Kidney (tissue), 14 donors: ENCODE measurements around the gene TGFB1I1. TPM values are rescaled to one million over a fixed set of nuclear protein-coding genes. Genes with fewer than 3 reads are reported as not detected.

Experiments used
- DNase-seq, 5 donors: peaks; one replicate each; pipeline ENCODE4 v3.0.0-alpha.2; 2013 to 2020
- FAIRE-seq: peaks from 2 replicates; lab custom pipeline; 2012; peaks lifted over from hg19 to GRCh38; lab: Jason Lieb, UNC
- H3K27ac ChIP-seq, 2 donors: one replicate each; pipeline ENCODE4 v1.7.0; 2013; ENCODE audit warnings: low read depth in 2 of 2, low read length in 2 of 2, inconsistent platforms in 1 of 2
- H3K27me3 ChIP-seq: one replicate; pipeline ENCODE4 v1.7.1; 2013; ENCODE audit warnings: low read length, inconsistent platforms; ENCODE audit not compliant: control insufficient read depth, insufficient read depth
- H3K36me3 ChIP-seq, 3 donors: one replicate each; pipeline versions ENCODE4 v1.7.0 to v1.7.1; 2013; ENCODE audit warnings: low read length in 3 of 3, control low read depth in 1 of 3, inconsistent platforms in 1 of 3; ENCODE audit not compliant: insufficient read depth in 3 of 3, control insufficient read depth in 2 of 3
- H3K4me1 ChIP-seq, 3 donors: one replicate each; pipeline versions ENCODE4 v1.7.0 to v1.7.1; 2013; ENCODE audit warnings: low read length in 3 of 3, inconsistent platforms in 1 of 3, low read depth in 1 of 3; ENCODE audit not compliant: control insufficient read depth in 2 of 3, insufficient read depth in 2 of 3
- H3K4me3 ChIP-seq, 3 donors: one replicate each; pipeline versions ENCODE4 v1.7.0 to v1.8.1; 2013; ENCODE audit warnings: low read length in 3 of 3, control low read depth in 1 of 3, inconsistent platforms in 1 of 3
- H3K9ac ChIP-seq, 3 donors: one replicate each; pipeline versions ENCODE4 v1.7.0 to v1.7.1; 2013; ENCODE audit warnings: low read length in 3 of 3, control low read depth in 1 of 3, inconsistent platforms in 1 of 3
- H3K9me3 ChIP-seq, 3 donors: one replicate each; pipeline versions ENCODE4 v1.7.0 to v1.7.1; 2013; ENCODE audit warnings: low read length in 3 of 3, control low read depth in 1 of 3, inconsistent platforms in 1 of 3; ENCODE audit not compliant: control insufficient read depth in 2 of 3, insufficient read depth in 1 of 3
- intact Hi-C: fragments of 100-400 bp; cut with DNase I; formaldehyde crosslinking; loops from one replicate; pipeline ENCODE4 v1.11.1; 2022
- polyA plus RNA-seq: library from polyadenylated mRNA; stranded (reverse); fragments of 350-450 nt; fragmentation: Illumina TruSeq; extraction: RNeasy Lipid Tissue Mini Kit (QIAGEN cat#74804); gene quantifications from one replicate; pipeline ENCODE4 v1.2.3, GENCODE V29; 2014; ENCODE audit warnings: low read depth, low replicate concordance; ENCODE audit not compliant: insufficient read depth
- total RNA-seq: library from RNA; stranded (reverse); fragmentation: NEBNext Ultra II Directional; extraction: Animal tissue kit (Norgen Biotek cat#: 25700); gene quantifications from one replicate; pipeline ENCODE4 v1.2.1, GENCODE V29; 2021
- TF ChIP-seq, protein P1 (sequence below): IDR thresholded peaks from 3 replicates; pipeline ENCODE4 v1.5.1; 2012; ENCODE audit warnings: mild to moderate bottlenecking, moderate library complexity, borderline replicate concordance; ENCODE audit not compliant: insufficient read depth; ENCODE audit errors: extremely low read depth
- donor health status: control.
- donor health status: control.
- donor health status: control.
- donor health status: control.
- donor health status: control.
- donor health status: DM: yes; HTN: yes; CAD: no.
- donor health status: Normal renal cell carcinoma (clear cell type).

Gene TGFB1I1
- total and polyA plus RNA-seq, 2 donors from 2014 or later = 27.5 to 54.4 TPM

DNA sequence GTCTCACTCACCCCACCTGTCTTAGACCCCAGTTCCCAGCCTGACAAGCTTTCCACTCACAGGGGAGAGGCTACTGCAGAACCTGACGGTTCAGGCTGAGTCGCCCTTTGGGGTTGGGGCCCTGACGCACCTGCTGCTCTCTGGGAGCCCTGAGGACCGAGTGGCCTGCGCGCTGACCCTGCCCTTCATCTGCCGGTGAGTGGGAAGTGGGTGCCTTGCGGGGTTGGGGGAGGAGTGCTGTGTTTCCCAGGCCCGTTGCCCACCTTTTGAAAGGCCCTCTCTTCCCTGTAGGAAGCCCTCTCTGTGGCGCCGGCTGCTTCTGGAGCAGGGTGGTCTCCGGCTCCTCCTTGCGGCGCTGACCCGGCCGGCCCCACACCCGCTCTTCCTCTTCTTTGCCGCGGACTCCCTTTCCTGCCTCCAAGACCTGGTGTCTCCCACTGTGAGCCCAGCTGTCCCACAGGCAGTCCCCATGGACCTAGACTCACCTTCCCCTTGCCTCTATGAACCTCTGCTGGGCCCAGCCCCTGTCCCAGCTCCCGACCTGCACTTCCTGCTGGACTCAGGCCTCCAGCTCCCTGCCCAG lies 6.1 kb upstream of the TGFB1I1 start:
- Histone ChIP-seq H3K27me3 (no peaks in the 10 kb centered on the region), H3K4me1 (peaks cover 0 to 6% (median 0%) of the 10 kb centered on the region in 3 donors), H3K9ac (no peak overlapping the region), H3K27ac (no peak overlapping the region), H3K36me3 (peaks cover 0 to 10% (median 2%) of the 10 kb centered on the region in 3 donors), H3K4me3 (no peak overlapping the region), H3K9me3 (no peaks in the 10 kb centered on the region)
- FAIRE-seq = no peak
- DNase-seq = peak in 1 of 5 donors; percentile 49
- TF ChIP-seq, protein P1, sequence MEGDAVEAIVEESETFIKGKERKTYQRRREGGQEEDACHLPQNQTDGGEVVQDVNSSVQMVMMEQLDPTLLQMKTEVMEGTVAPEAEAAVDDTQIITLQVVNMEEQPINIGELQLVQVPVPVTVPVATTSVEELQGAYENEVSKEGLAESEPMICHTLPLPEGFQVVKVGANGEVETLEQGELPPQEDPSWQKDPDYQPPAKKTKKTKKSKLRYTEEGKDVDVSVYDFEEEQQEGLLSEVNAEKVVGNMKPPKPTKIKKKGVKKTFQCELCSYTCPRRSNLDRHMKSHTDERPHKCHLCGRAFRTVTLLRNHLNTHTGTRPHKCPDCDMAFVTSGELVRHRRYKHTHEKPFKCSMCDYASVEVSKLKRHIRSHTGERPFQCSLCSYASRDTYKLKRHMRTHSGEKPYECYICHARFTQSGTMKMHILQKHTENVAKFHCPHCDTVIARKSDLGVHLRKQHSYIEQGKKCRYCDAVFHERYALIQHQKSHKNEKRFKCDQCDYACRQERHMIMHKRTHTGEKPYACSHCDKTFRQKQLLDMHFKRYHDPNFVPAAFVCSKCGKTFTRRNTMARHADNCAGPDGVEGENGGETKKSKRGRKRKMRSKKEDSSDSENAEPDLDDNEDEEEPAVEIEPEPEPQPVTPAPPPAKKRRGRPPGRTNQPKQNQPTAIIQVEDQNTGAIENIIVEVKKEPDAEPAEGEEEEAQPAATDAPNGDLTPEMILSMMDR = no peak
- intact Hi-C loops = no loop called here

DNA sequence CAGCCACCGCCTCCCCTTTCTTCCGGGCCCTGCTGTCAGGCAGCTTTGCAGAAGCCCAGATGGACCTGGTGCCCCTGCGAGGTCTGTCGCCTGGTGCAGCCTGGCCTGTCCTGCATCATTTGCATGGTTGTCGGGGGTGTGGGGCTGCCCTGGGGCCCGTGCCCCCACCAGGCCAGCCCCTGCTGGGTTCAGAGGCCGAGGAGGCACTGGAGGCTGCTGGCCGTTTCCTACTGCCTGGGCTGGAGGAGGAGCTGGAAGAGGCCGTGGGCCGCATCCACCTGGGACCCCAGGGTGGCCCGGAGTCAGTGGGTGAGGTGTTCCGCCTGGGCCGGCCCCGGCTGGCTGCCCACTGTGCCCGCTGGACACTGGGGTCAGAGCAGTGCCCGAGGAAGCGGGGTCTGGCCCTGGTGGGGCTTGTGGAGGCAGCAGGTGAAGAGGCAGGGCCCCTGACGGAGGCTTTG lies 5.5 kb upstream of the TGFB1I1 start:
- intact Hi-C loops = no loop called here
- no peaks in the 10 kb centered on the region for H3K9me3 ChIP-seq

DNA sequence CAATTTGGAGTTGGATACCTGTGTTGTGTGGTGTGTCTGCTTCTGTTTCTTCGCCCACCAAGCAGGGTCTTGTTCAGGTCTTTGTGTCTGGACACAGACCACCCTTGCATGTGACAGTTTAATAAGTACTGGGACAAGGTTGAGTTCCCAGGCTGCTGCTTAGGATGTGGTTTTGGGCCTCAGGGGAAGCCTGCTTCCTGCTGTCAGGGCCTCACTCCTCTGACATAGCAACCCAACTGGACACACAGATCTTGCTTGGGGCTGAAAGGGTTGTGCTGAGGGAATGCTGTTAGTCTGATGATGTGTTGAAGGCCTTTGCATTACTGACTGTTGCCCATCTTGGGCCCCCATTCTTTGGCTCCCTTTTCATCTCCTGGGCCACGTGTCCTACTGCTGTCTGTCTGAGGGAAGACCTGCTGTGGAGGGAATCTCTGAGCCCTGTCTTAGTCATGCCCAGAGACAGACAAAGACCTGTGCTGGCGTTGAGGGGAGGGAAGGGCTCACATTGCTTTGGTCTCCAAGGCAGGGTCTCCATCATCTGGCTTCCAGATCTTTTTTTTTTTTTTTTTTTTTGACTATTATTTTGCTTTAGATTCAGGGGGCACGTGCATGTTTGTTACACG lies 4.7 kb upstream of the TGFB1I1 start:
- TF ChIP-seq, protein P1 = no peak
- Histone ChIP-seq H3K4me1 (peaks cover 0 to 7% (median 0%) of the 10 kb centered on the region in 3 donors), H3K27me3 (no peaks in the 10 kb centered on the region), H3K27ac (peak overlapping the region; percentile 51 to 60), H3K36me3 (peaks cover 0 to 10% (median 0%) of the 10 kb centered on the region in 3 donors), H3K4me3 (no peak overlapping the region), H3K9ac (no peak overlapping the region), H3K9me3 (no peaks in the 10 kb centered on the region)
- peak in 1 of 5 donors; percentile 16 for DNase-seq
- FAIRE-seq = no peak
- intact Hi-C loops = no loop called here

More for the DNA sequence above, 5.5 kb upstream of the TGFB1I1 start:
- Histone ChIP-seq H3K4me3 (no peak overlapping the region), H3K4me1 (peaks cover 0 to 9% (median 0%) of the 10 kb centered on the region in 3 donors), H3K27me3 (no peaks in the 10 kb centered on the region), H3K9ac (no peak overlapping the region), H3K36me3 (peaks cover 0 to 10% (median 2%) of the 10 kb centered on the region in 3 donors), H3K27ac (peak overlapping the region in 1 of 2 donors; percentile 51)
- DNase-seq (peak in 1 of 5 donors; percentile 80), FAIRE-seq (no peak)
- TF ChIP-seq, protein P1 = no peak
